Hepatocyte (in vitro differentiated cells): ENCODE results near the gene MYBPC2. TPM values are rescaled to one million over a fixed set of nuclear protein-coding genes. Genes with fewer than 3 reads are reported as not detected.

Source experiments
- DNase-seq: peaks from one replicate; pipeline ENCODE4 v3.0.0-alpha.2; 2016; ENCODE audit warnings: low spot score
- H2AFZ ChIP-seq: fragments of 200-600 bp; sonication (generic); 2 replicates; pipeline ENCODE4 v1.6.0; 2016; ENCODE audit warnings: antibody characterized with exemption, mild to moderate bottlenecking
- H3K27ac ChIP-seq: fragments of 200-600 bp; sonication (generic); 2 replicates; pipeline ENCODE4 v1.5.1; 2016; ENCODE audit warnings: mild to moderate bottlenecking
- H3K27me3 ChIP-seq: fragments of 200-600 bp; sonication (generic); 2 replicates; pipeline ENCODE4 v1.6.1; 2016
- H3K36me3 ChIP-seq: fragments of 200-600 bp; sonication (generic); replicated peaks from 2 replicates; pipeline ENCODE4 v1.5.1; 2016; ENCODE audit warnings: low read depth; ENCODE audit not compliant: insufficient read depth
- H3K4me1 ChIP-seq: fragments of 200-600 bp; sonication (generic); 2 replicates; pipeline ENCODE4 v1.5.1; 2016; ENCODE audit warnings: mild to moderate bottlenecking, moderate library complexity; ENCODE audit not compliant: insufficient read depth
- H3K4me2 ChIP-seq: fragments of 200-600 bp; sonication (generic); 2 replicates; pipeline ENCODE4 v1.6.0; 2016
- H3K4me3 ChIP-seq: fragments of 200-600 bp; sonication (generic); 2 replicates; pipeline ENCODE4 v1.5.1; 2016; ENCODE audit warnings: mild to moderate bottlenecking
- H3K79me2 ChIP-seq: fragments of 200-600 bp; sonication (generic); 2 replicates; pipeline ENCODE4 v1.6.0; 2017; ENCODE audit warnings: mild to moderate bottlenecking
- H3K9me2 ChIP-seq: fragments of 200-600 bp; sonication (generic); replicated peaks from 2 replicates; pipeline ENCODE4 v1.6.0; 2017; ENCODE audit warnings: mild to moderate bottlenecking; ENCODE audit not compliant: insufficient read depth
- H3K9me3 ChIP-seq: fragments of 200-600 bp; sonication (generic); 2 replicates; pipeline ENCODE4 v1.5.1; 2016; ENCODE audit warnings: low read depth, mild to moderate bottlenecking
- H4K20me1 ChIP-seq: fragments of 200-600 bp; sonication (generic); 2 replicates; pipeline ENCODE4 v1.6.0; 2016; ENCODE audit warnings: mild to moderate bottlenecking; ENCODE audit not compliant: insufficient read depth, poor library complexity, severe bottlenecking
- EZH2 ChIP-seq: fragments of 200-600 bp; sonication (generic); IDR thresholded peaks from 2 replicates; pipeline ENCODE4 v1.6.1; 2016; ENCODE audit warnings: antibody characterized with exemption, mild to moderate bottlenecking, borderline replicate concordance
- EZH2phosphoT487 ChIP-seq: fragments of 200-600 bp; sonication (generic); IDR thresholded peaks from one replicate; pipeline ENCODE4 v1.6.1; 2018; ENCODE audit warnings: antibody characterized with exemption, mild to moderate bottlenecking, low read depth, moderate library complexity; ENCODE audit not compliant: unreplicated experiment, severe bottlenecking
- WGBS: methylation state at CpG from one replicate; pipeline ENCODE4 v1.1.6; 2016; ENCODE audit warnings: low lambda C conversion rate; ENCODE audit errors: missing lambda C conversion rate; 5-methylcytosine and 5-hydroxymethylcytosine counted together
- polyA plus RNA-seq: library from polyadenylated mRNA; unstranded; fragments of >200 nt; fragmentation: Nextera tagmentation; extraction: Ambion mirVana; gene quantifications from 2 replicates; pipeline ENCODE4 v1.2.1, GENCODE V29; 2016
- total RNA-seq: library from RNA; depleted of rRNA; stranded (reverse); fragments of >200 nt; gene quantifications from 2 replicates; pipeline ENCODE4 v1.2.3, GENCODE V29; 2014
- TF ChIP-seq, protein P1 (sequence below): fragments of 200-600 bp; sonication (generic); IDR thresholded peaks from 2 replicates; pipeline ENCODE4 v1.5.1; 2016; ENCODE audit warnings: antibody characterized with exemption, mild to moderate bottlenecking; ENCODE audit not compliant: poor library complexity

MYBPC2 gene
- total and polyA plus RNA-seq, 2 experiments from 2014 or later = 0.07 TPM; not detected in 1

DNA sequence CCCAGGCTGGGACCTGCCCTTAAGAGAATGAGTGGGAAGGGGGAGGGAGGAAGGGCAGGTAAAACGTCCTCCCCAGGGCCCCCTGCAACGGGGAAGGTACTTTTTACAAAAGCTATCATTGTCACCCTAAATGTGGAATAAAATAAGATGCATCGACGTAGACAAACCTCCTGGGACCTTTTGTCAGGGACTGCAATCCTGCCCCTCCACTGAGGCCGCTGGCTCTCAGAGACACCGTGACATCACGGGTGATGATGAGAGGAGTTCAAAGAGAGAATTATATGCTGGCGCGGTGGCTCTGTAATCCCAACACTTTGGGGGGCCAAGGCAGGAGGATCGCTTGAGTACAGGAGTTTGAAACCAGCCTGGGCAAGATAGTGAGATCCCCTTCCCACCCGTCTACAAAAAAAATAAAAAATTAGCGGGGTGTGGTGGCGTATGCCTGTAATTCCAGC lies 1.8 kb upstream of the MYBPC2 start:
- DNase-seq = no peak
- Histone ChIP-seq H3K27ac (no peak overlapping the region), H3K9me3 (no peaks in the 10 kb centered on the region), H3K4me1 (peaks cover 4% of the 10 kb centered on the region), H3K27me3 (peaks cover 7% of the 10 kb centered on the region), H3K4me3 (no peak overlapping the region), H3K79me2 (no peaks in the 10 kb centered on the region), H3K9me2 (no peaks in the 10 kb centered on the region), H4K20me1 (no peaks in the 10 kb centered on the region), H3K36me3 (no peaks in the 10 kb centered on the region), H2AFZ (peak overlapping the region; percentile 68), H3K4me2 (peak overlapping the region; percentile 99)
- TF ChIP-seq EZH2phosphoT487 = no peak
- TF ChIP-seq, protein P1, sequence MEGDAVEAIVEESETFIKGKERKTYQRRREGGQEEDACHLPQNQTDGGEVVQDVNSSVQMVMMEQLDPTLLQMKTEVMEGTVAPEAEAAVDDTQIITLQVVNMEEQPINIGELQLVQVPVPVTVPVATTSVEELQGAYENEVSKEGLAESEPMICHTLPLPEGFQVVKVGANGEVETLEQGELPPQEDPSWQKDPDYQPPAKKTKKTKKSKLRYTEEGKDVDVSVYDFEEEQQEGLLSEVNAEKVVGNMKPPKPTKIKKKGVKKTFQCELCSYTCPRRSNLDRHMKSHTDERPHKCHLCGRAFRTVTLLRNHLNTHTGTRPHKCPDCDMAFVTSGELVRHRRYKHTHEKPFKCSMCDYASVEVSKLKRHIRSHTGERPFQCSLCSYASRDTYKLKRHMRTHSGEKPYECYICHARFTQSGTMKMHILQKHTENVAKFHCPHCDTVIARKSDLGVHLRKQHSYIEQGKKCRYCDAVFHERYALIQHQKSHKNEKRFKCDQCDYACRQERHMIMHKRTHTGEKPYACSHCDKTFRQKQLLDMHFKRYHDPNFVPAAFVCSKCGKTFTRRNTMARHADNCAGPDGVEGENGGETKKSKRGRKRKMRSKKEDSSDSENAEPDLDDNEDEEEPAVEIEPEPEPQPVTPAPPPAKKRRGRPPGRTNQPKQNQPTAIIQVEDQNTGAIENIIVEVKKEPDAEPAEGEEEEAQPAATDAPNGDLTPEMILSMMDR = no peak
- no peak for TF ChIP-seq EZH2
- 57% methylated on average over 13 of the region's 13 CpGs for WGBS

DNA sequence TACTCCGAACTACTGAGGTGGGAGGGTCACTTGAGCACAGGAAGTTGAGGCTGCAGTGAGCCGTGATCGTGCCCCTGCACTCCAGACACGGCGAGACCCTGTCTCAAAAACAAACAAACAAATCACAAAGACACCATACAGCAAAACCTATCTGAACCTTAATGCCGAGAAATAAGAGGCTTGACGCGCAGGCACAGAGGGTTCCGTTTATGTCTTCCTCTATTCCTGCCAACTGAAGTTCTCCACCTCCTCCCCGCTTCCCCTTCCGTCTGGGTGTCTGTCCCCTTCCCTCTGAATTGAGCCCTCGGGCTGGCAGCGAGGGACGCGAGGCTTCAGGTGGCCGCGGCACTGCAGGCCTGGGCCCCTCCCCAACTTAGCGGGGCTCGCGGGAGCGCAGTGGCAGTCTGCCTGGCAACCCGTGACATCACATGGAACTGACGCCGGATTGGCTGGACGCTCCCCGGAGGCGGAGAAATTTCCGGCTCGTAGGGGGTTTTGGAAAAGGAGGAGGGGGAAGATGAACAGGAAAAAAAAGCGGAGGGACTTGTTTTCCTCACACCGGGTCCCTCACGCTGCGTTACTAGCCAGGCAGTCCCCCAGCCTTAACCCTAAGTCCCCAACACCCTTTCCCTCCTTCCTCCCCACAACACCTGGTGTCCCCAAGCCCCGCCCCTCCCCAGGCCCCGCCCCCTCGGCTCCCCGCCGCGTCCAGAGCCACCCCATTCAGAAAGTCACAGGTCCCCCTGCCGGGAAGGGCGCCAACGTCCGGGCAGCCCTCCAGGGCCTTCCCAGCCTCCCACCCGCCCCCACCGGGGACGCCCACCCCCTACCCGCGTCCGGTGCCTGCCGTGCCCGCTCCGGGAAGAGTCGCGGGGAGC lies 1.1 kb upstream of the MYBPC2 start:
- Histone ChIP-seq H3K9me3 (no peaks in the 10 kb centered on the region), H3K9me2 (no peaks in the 10 kb centered on the region), H3K4me2 (peak overlapping the region; percentile 99), H3K27ac (peak overlapping the region; percentile 10), H3K4me1 (peaks cover 4% of the 10 kb centered on the region), H3K4me3 (peak overlapping the region; percentile 62), H2AFZ (peak overlapping the region; percentile 68), H4K20me1 (no peaks in the 10 kb centered on the region), H3K27me3 (peaks cover 7% of the 10 kb centered on the region), H3K36me3 (no peaks in the 10 kb centered on the region), H3K79me2 (no peaks in the 10 kb centered on the region)
- WGBS = 3% methylated on average over 45 of the region's 54 CpGs
- DNase-seq = peak; percentile 93
- TF ChIP-seq EZH2 (no peak), EZH2phosphoT487 (no peak)
- TF ChIP-seq, protein P1 = no peak

DNA sequence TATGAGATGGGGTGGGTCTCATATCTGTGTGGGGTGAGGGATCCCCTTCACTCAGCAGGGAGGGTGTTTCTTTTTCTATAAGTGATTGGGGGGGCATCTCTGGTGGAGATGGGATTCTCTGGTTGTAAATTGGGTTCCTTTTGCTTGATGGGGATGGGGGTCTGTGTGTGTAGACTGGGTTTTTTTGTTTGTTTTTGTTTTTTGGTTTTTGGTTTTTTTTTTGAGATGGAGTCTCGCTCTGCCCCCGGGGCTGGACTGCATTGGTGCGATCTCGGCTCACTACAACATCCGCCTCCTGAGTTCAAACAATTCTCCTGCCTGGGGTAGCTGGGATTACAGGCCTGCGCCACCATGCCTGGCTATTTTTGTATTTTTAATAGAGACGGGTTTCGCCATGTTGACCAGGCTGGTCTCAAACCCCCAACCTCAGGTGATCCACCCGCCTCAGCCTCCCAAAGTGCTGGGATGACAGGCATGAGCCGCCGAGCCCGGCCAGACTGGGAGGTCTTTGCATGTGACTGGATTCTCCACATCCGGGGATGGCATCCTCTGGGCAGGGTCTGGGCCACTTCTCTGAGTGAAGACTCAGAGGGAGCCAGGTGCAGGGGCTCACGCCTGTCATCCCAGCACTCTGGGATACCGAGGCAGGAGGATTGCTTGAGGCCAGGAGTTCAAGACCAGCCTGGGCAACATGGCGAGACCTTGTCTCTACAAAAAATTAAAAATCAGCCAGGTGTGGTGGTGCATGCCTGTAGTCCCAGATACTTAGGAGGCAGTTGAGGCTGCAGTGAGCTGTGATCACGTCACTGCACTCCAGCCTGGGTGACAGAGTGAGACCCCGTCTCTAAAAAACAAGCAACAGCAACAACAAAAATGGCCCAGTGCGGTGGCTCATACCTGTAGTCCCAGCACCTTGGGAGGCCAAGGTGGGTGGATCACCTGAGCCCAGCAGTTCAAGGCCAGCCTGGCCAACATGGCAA lies 799 bp downstream of the MYBPC2 start:
- H3K4me1 ChIP-seq = peaks cover 4% of the 10 kb centered on the region
- H3K27ac ChIP-seq = no peak overlapping the region
- H3K9me2 ChIP-seq = no peaks in the 10 kb centered on the region
- H3K27me3 ChIP-seq = peaks cover 7% of the 10 kb centered on the region
- no peak overlapping the region for H3K4me3 ChIP-seq
- TF ChIP-seq EZH2phosphoT487 = no peak
- TF ChIP-seq, protein P1 = no peak
- no peak for TF ChIP-seq EZH2
- no peaks in the 10 kb centered on the region for H3K36me3 ChIP-seq
- no peaks in the 10 kb centered on the region for H3K9me3 ChIP-seq
- H4K20me1 ChIP-seq = no peaks in the 10 kb centered on the region
- H3K4me2 ChIP-seq = no peak overlapping the region
- no peaks in the 10 kb centered on the region for H3K79me2 ChIP-seq
- WGBS = 86% methylated on average over 18 of the region's 19 CpGs
- no peak overlapping the region for H2AFZ ChIP-seq
- no peak for DNase-seq
